Measurements from ENCODE around the gene SUMO3.
"Not testable (repeated sequence)": the region's sequence is repeated elsewhere in the genome, so short reads cannot be mapped to it uniquely, and the experiment has no call there.

SUMO3 gene

GRCh38 chr21:44834951-44835646 lies 17.2 kb upstream of the SUMO3 start:
- FAIRE-seq (no peak), DNase-seq (ENCODE audit: insufficient read length, low spot score) (no peak)
- TF ChIP-seq CTCF (IDR thresholded peaks at IDR 0.05; ENCODE audit: insufficient read depth, missing control alignments) = no peak

- TF ChIP-seq CTCF (IDR thresholded peaks at IDR 0.05; ENCODE audit: insufficient read depth, missing control alignments) = no peak
- FAIRE-seq = no peak
- DNase-seq (ENCODE audit: insufficient read length, low spot score) = no peak
Observed at GRCh38 chr21:44834231-44834950, 16.5 kb upstream of the SUMO3 start.

- TF ChIP-seq CTCF (IDR thresholded peaks at IDR 0.05; ENCODE audit: insufficient read depth, missing control alignments) = no peak
- no peak for DNase-seq (ENCODE audit: insufficient read length, low spot score)
- no peak for FAIRE-seq
Observed at GRCh38 chr21:44833663-44834062, 15.8 kb upstream of the SUMO3 start.

- not testable (repeated sequence) for DNase-seq (ENCODE audit: insufficient read length, low spot score); FAIRE-seq
Observed at GRCh38 chr21:44832516-44833255, 14.8 kb upstream of the SUMO3 start.

- DNase-seq (ENCODE audit: insufficient read length, low spot score) (no peak), FAIRE-seq (no peak)
- TF ChIP-seq CTCF (IDR thresholded peaks at IDR 0.05; ENCODE audit: insufficient read depth, missing control alignments) = no peak
Observed at GRCh38 chr21:44831227-44831860, 13.5 kb upstream of the SUMO3 start.

- FAIRE-seq = no peak
- DNase-seq (ENCODE audit: insufficient read length, low spot score) = no peak
Observed at GRCh38 chr21:44829507-44830092, 11.7 kb upstream of the SUMO3 start.

More at GRCh38 chr21:44829507-44830092, 11.7 kb upstream of the SUMO3 start:
- TF ChIP-seq CTCF (IDR thresholded peaks at IDR 0.05; ENCODE audit: insufficient read depth, missing control alignments) = no peak
